Brain pericyte (primary cell): ENCODE results near the gene IDH3G.
A peak's percentile ranks its signal among the peaks of the same experiment; 100 is the strongest.
"Not testable (repeated sequence)": the region's sequence is repeated elsewhere in the genome, so short reads cannot be mapped to it uniquely, and the experiment has no call there.

ENCODE experiments used
- DNase-seq: peaks from one replicate; pipeline ENCODE4 v3.0.0-alpha.2; 2012; ENCODE audit warnings: low read depth, low spot score

Gene IDH3G

DNA sequence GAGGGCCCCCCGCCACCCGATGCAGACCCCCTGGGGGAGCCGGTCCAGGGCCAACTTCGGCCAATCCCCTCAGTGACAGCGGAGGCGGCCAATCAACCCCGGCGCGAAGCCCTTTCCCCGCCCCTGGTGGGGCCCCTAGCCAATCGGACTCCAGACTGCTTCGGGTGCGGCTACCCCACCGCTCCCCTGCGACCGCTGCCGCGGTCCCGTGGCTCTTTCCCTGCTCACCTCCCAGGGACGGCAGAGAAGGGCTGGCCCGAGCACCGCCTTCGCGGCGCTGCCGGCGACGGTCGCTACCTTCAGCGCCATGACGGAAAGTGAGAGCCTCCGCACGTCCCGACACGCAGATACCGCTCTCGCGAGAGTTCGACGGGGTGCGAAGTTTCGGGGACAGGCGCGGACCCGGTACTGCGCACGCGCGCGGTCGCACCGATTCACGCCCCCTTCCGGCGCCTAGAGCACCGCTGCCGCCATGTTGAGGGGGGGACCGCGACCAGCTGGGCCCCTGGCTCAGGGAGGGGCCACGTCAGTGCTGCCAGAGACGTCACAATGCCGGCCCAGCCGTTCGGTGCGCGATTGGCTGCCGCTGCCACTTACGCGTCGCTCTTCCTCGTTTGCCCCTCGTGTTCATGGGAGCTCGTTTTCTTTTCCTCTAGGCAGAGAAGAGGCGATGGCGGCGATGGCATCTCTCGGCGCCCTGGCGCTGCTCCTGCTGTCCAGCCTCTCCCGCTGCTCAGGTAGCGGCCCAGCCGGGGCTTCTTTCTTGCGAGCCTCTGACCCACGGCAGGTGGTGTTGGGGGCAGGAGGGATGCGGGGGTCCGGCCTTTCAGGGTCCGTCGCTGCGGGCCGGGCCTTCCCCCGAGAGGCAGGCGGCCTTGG, at the start of gene IDH3G, which contains the start of gene SSR4:
IDH3G (minus strand) TSS at position 358 of the 879 bp plus-strand sequence; CDS start at position 309, 49 bp downstream.
SSR4 (plus strand) TSS at position 651 of the 879 bp plus-strand sequence; CDS start at position 671, 20 bp downstream.
- peak; percentile 89 for DNase-seq

DNA sequence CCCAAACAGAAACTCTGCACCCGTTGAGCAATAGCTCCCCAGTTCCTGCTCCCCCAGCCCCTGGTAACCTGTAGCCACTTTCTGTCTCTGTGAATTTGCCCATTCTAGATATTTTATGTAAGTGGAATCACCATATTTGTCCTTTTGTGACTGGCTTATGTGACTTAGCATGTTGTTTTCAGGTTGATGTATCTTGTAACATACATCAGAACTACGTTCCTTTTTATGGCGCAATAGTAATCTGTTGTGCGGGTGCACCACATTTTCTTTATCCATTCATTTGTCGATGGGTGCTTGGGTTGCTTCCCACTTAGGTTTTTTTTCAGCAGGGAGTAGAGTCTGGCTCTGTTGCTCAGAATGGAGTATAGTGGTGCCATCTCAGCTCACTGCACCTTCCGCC, 42.7 kb upstream of the IDH3G start:
- DNase-seq: no peak

DNA sequence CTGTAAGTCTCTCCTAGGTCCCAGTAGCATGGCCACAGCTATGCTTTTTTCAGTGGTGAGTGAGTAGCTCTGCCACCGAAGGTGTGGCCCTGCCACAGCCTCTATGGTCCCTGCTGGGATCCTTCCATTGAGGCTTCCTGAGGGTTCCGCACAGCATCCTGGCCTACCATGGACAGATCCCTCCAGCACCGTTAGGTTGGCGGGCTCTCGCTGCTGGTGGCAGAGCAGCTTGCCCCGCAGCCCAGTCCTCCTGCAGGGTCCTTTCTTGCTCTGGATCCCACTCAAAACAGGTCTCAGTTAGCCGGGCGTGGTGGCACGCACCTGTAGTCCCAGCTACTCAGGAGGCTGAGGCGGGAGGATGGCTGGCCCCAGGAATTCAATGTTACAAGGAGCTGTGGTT, 38.6 kb upstream of the IDH3G start:
- no peak for DNase-seq

DNA sequence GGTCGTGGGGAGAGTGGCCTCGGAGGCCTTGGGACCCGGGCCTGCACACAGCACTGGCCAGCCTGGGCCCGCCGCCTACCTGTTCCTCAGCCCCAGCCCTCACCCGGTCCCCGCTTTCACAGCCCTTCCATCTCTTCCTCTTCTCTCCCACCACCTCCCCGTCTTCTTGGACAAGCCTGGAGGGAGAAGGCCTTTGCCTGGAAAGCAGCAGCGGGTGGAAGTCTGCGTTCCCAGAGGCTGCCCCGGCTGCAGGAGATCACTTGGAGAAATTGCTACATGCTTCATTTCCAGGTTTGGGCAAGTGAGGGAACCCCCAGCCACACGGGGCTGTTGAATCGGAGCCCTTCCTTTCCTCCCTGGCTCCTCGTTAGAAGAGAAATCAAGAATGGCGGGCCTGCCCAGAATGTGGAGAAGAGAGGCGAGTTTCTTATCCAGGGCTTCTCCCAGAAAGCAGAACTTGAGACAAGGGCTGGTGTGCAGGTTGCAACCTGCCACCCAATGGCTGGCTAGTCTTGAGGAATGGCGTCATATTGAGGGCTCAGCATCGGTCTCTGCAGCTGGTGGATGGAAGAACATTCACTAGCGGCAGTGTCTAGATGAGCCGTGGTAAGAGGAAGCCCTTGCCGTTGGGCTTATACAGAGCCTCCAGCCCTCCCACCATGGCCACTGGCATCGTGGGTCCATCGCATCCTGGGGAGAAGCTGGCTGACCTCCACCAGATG, 37.4 kb upstream of the IDH3G start:
- no peak for DNase-seq

DNA sequence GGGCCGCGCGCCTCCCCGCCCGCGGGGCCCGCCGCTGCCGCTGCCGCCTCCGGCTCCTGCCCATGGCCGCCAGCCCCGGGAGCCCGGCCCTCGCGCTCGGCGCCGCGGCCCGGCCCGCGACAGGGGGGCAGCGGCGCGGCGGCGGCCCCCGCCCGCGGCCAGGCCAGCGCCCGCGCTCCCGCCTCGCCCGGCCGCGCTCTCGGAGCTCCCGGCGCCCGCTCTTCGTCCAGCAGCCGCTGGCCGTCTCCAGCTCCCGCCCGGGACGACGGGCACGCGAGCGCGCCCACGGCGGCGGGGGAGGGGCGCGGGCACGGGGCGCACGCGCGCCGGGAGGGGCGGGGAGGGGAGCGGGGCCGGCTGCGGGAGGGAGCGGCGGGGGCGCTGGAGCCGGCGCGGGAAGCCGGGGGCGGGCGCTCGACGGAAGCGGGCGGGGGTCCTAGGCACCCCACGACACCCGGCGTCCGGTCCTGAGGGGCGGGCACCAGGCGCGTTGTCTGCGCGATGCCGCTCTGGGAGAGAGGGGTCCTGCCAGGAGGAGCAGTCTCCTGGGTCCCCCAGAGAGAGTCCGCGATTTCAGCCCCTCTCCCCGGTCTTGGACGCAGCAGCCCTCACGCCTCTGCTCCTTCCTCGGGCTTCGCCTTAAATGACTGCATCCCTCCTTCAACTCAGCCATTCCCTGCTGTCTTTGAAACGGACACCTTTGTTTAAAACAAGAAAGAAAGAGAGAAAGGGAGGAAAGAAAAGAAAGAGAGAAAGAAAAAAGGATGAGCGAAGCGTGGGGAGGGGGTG, 36.7 kb upstream of the IDH3G start:
- DNase-seq: no peak

DNA sequence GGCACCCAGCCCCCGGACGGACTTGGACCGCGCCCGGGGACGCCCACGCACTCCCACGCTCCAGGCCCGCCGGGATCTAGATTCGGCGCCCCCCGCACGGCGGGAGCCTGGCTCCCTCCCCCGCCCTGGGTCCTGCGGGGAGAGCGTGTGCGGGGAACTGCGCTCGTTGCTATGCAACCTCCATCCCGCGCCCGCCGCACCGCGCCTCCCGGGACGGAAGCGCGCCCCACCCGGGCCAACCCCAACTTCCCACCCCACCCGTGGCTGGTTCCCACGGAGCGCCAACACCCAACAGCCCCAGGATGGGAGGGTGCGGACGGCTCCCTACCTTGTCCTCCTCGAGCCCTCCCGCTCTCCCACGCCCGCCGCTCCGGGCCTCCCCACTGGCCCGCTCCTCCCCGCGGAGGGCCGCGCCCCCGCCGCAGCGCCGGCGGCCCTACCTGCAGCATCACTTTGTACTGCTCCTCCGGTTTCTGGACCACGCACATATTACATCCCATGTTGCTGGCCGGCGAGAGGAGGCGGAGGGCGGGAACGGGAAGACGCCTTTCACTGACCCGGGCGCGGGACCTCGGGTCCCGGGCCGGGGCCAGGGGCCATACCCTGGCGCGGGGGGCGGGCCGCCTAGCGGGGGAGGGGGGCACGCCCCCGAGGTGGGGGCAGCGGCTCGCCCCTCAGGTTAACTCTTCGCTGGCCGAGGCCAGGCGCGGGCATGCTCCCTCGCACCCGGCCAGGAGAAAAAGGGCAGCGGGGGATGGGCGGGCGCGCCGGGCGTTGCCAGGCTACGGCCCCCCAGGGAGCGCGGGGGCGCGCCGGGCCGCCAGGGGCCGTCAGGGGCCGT, 35.8 kb upstream of the IDH3G start, which contains the start of gene PDZD4:
PDZD4 (minus strand) TSS at position 746 of the 841 bp plus-strand sequence; CDS start at position 500, 246 bp downstream.
- DNase-seq: no peak

DNA sequence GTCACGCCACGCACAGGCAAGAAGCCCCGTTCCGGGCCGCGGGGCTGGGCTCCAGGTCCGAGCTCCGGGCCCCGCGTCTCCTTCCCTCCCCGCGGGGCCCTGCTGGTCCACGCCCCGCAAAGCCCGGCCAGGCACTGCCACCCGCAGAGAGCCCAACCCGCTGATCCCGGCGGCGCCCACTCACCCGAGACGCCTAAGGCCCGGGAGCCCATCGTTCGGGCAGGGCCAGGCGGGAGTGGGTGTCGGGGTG, 35.3 kb upstream of the IDH3G start:
- DNase-seq: no peak

DNA sequence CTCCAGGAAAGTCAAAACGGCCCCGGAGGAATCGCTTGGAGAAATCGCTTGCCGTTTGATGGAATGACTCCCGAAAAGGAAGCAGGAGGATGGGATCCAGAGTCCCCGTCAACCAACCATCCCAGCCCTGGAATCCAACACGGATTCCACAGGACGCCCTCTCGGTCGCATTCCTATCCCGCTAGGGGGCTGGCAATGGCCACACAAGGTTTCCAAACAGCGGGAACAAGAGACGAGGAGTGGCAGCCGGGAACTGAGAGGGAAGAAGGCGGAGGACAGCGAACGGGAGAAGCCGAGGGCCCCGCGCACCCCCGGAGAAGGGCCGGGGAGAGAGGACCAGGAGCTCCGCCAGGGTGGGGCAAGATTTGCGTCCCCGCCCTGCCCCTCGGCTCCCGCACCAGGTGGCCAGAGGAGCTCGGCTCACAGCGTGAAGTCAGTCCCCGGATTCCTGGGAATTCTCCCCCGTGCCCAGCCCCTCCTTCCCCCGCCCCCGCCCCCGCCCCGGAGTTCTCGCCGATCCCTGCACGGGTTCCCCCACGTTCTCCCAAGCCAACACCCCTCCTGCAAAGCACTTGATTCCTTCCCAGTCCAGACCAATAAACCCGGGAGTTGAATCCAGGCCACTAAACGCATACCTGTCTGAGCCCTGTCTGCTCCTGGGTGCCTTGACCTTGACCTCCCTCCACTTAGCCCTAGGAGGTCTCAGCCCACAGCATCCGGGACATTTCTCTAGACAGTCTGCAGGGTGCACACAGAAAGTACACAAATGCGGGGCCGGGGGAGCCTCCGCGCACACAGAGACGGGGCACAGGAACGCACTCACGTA, 34.8 kb upstream of the IDH3G start:
- DNase-seq: no peak

DNA sequence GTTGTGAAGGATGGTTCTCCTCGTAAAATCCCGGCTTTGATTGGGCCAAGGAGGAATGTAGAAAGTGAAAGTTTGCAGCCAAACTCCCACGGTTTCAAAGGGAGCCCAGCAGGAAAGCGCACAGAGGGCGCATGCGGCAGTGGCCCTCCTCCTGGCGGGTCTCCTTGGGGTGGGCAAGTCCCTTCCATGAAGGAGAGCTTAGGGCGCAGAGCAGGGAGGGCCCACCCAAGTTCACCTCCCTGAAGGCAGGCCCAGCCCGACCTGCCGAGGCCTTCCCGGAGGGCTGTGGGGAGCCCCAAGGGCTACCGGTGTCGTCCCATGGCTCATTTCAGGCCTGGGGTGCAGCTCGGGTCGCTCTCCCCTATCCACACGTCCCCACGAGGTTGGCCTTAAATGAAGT, 34.1 kb upstream of the IDH3G start:
- no peak for DNase-seq

DNA sequence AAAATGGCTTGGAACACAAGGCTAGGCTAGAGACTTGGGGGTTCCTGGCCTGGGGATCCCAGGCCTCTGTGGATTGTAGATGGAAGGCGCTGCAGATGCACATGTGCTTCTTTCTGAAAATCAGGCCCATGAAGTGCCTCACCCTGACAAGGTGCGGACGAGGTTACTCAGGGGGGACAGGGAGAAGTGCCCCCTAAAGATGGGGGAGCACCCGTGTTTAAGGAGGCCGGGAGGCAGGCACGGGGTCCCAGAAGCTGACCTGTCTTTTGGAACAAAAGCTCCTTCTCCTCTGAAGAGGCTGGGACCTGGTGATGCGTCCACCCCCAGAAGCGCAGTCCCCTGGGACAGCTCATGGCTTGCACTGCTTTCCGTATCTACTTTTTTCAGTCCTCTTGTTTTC, 33.7 kb upstream of the IDH3G start:
- DNase-seq: no peak

DNA sequence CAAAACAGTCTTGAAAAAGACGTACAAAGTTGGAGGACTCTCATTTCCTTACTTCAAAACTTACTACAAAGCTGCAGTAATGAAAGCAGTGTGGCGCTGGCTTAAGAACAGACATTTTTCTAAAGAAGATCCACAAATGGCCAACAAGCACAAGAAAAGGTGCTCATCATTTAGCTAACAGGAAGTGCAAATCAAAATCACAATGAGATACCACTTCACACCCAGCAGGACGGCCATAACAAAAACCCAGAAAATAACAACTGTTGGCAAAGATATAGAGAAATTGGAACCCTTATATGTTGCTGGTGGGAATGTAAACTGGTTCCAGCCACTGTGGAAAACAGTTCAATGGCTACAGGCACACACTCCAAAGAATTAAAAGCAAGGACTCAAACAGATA, 32.8 kb upstream of the IDH3G start:
- DNase-seq: no peak

DNA sequence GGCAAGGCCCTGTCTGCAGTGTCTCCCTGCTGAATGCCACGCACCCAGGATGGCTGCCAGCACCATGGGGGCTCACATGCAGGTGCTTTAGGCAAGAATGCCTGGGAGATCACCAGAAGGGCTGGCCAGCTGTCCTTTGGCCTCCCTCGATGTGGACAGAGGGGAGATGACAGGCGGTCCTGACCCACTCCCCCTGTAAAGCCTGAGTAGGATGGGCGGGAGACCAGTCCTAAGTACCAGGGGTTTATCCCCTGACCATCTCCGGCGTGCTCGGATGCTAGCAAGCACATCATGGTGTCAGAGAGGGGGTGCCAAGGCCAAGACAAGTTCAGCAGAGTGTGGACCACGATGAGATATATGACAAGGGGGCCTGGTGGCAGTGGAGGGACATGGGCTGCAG, 30.9 kb upstream of the IDH3G start:
- DNase-seq: no peak

DNA sequence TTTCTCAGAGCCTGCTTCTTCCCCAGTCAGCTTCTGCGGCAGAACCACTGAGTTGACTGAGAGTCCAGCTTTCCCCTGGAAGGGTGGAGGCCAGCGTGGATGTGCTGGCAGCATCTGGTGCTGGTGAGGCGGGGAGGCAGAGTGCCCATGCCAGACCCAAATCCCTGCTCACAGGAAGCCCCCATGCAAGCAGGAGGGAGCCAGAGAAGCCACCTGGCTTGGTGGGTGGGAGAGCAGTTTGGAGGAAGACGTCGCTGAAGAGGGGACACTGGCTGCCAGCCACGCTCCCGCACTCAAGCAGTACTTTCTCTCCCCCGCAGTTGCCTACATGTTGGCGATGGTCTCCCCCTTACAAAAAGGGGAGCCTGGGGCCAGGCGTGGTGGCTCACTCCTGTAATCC, 30.2 kb upstream of the IDH3G start:
- no peak for DNase-seq

DNA sequence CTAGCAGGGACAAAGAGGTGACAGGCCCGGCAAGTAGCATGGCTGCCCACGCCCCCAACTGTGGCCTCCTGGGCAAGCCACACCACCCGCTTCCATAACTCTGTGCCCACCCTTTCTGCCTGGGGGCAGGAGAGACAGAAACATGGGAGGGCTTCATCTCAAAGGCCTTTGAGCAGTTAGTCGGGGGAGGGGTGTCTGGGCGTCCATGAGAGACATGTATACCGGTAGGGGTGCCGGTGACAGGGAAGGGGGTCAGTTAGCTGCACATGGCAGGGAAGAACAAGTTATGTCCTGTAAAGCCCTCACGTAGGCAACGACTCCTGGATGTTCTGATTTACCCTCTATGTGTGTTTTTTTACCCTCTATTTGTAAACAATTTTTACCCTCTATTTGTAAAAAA, 26.9 kb upstream of the IDH3G start:
- DNase-seq: no peak

DNA sequence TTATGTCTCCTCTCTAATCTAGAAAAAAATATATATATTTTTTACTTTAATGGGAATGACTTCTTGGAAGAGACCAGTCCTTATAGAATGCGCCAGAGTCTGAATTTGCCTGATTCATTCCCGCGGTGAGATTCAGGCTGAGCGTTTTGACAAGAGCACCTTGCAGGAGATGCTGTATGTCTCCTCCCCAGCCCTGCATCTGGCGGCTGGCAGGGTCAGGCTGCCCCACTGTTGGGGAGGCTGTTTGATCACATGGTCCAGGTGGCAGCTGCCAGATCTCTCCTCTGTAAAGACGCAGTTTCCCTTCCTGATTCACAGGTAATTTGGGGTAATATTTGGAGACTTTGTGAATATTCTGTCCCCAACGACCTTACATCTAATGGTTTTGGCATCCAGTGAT, 26.4 kb upstream of the IDH3G start:
- DNase-seq: no peak

DNA sequence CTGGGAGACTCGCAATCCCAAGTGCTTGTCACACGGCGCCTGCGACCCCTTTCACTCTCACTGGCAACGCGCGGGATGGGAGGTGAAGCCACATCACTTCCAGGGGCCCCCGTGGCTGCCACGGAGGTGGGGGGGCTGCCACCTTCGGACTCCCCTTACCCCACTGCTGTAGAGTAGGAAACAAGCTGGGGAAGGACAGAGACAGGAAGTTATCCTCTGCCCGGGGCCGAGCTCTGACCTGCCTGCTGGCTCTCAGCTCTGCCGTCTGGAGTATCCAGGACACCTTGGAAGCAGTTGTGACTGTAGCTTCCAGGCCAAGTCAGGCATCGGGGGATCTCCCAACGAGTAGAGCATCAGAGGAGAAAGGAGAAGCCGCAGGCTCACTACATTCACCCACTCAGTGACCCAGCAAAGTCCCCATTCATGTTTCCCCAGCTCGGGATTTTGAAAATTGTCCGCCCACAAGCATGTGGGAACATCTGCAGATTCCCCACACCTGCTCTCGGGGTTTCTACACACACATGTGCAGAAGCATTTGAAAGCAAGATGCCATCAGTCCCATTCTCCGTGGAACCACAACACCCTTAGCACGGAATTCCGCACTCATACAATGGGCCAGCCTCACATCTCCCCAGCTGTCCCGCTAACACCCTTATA, 25.3 kb upstream of the IDH3G start:
- DNase-seq: no peak

DNA sequence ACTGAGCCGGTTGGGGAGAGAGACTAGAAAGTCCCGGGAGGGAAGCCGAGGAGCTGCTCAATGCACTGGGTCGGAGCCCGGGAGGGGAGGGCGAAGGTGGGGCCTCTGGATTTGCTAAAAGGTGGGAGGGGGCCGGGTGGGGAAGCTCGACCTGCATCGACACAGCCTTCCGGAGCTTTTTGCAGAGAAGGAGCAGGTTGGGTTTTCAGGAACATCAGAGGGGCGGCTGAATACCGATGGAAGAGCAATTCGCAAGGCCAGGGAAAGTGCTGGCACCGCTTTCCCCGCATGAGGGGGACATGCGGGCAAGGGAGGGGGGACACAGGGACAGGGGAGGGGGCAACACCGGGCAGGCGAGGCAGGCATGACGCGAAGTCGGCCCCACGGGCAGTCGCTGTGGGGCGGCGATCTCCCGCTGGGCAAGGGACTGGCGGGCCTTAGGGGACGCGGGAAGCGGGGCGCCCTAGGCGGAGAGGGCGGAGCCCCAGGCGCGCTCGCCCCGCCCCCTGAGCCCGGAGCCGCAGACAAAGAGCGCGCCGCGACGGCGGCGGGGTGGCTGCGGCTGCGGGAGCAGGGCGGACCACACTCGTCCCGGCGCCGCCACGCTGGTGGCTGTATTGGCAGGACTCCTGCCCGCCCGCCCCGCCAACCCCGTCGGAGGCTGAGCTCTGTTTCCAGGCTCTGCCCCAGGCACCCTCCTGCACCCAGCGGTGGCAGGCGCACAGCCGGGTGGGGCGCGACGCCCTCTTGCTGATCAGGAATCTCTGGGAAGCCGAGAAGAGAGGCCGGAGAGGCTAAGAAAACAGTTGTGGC, 24.6 kb upstream of the IDH3G start:
- DNase-seq: no peak

DNA sequence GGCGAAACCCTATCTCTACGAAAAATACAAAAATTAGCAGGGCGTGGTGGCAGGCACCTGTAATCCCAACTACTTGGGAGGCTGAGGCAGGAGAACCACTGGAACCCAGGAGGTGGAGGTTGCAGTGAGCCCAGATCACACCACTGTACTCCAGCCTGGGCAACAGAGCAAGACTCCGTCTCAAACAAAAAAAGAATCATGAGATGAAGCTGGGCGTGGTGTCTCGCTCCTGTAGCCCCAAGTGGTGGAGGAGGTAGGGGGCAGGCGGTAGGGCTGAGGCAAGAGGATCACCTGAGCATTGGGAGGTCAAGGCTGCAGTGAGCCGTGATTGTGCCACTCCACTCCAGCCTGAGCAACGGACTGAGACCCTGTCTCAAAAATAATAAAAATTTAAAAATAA, 23.9 kb upstream of the IDH3G start:
- not testable (repeated sequence) for DNase-seq
